ENCODE data around the gene DLG2. TPM values are rescaled to one million over a fixed set of nuclear protein-coding genes. Genes with fewer than 3 reads are reported as not detected.

DLG2 gene
- total and polyA plus RNA-seq, 9 of the 15 experiments (the other 6 are each of a cell fraction or from before 2014, with no cell fraction given) = 0.52 to 1.6 (median 0.95) TPM

GRCh38 chr11:85170184-85170583, 457.0 kb downstream of the DLG2 start (continued):
- TF ChIP-seq E2F3 (CRISPR knock-in tag; IDR thresholded peaks at IDR 0.05) (no peak), LEF1 (IDR thresholded peaks at IDR 0.05) (no peak)

- DNase-seq (ENCODE audit: extremely low read depth in 1 of 4, low spot score in 3 of 4) (no peak), ATAC-seq (no peak), FAIRE-seq (no peak)
- intact Hi-C loops (cut with micrococcal nuclease) = no loop called here
- Histone ChIP-seq H2AFZ (ENCODE audit: low read depth, low read length) (no peak overlapping the region), H3K4me3 (no peak overlapping the region), H3K27me3 (ENCODE audit: control insufficient read depth in 2 of 2, insufficient read depth in 2 of 2, low read length in 2 of 2) (no peaks in the 10 kb centered on the region), H3K4me2 (ENCODE audit: insufficient read depth, low read length) (no peak overlapping the region), H3K9ac (ENCODE audit: insufficient read depth in 1 of 2, low read depth in 2 of 2, low read length in 2 of 2) (no peak overlapping the region), H3K27ac (ENCODE audit: extremely low read depth, low read depth, low read length) (no peak overlapping the region), H3K79me2 (ENCODE audit: control insufficient read depth, insufficient read depth, low read length) (no peaks in the 10 kb centered on the region), H3K36me3 (ENCODE audit: control insufficient read depth, insufficient read depth, low read length) (no peaks in the 10 kb centered on the region), H3K4me1 (replicated peaks in 1 of 2; ENCODE audit: control insufficient read depth in 2 of 2, insufficient read depth in 2 of 2, low read length in 2 of 2) (no peaks in the 10 kb centered on the region), H3K9me1 (ENCODE audit: control insufficient read depth, insufficient read depth, low read length) (no peaks in the 10 kb centered on the region), H4K20me1 (replicated peaks; ENCODE audit: control insufficient read depth, insufficient read depth, low read length) (no peaks in the 10 kb centered on the region), H3K9me3 (replicated peaks; ENCODE audit: control insufficient read depth, insufficient read depth, low read depth, low read length) (no peaks in the 10 kb centered on the region; the same call in 1 of the 2 replicates)
- ChIA-PET POLR2A (no interaction called here), CTCF (ENCODE audit: low intra/inter-chr PET ratio) (no interaction called here)
- in situ Hi-C loops (cut with MboI) = no loop called here
- TF ChIP-seq ZNF239 (CRISPR knock-in tag; IDR thresholded peaks at IDR 0.05) (no peak), ZNF280B (CRISPR knock-in tag; IDR thresholded peaks at IDR 0.05) (no peak), ZNF354B (CRISPR knock-in tag; IDR thresholded peaks at IDR 0.05) (no peak), CEBPZ (IDR thresholded peaks at IDR 0.05; ENCODE audit: borderline replicate concordance, low read depth, low read length) (no peak), ZBTB17 (CRISPR knock-in tag; IDR thresholded peaks at IDR 0.05) (no peak)
- 0% methylated on average over 1 of the region's 1 CpG for whole genome bisulfite sequencing (ENCODE audit: insufficient coverage, low coverage, missing lambda C conversion rate)
- BruUV-seq (replicated peaks) = no TSS peak
Observed at GRCh38 chr11:85167471-85167870, 459.7 kb downstream of the DLG2 start.

Measured in K562 (cell line).